HepG2 (cell line): ENCODE measurements around the gene TRMT1. TPM values are rescaled to one million over a fixed set of nuclear protein-coding genes. Genes with fewer than 3 reads are reported as not detected.

ENCODE experiments used
- ATF7 ChIP-seq, 2 experiments: fragments of 450-650 bp in 1 of 2; sonication (generic) in 1 of 2; formaldehyde crosslinking in 1 of 2; IDR thresholded peaks; 2 replicates each; pipeline versions ENCODE4 v1.4.0 to v1.6.1; 2016 to 2020; ENCODE audit warnings: antibody characterized with exemption in 1 of 2, mild to moderate bottlenecking in 1 of 2, missing genetic modification reagents in 1 of 2
- DR1 ChIP-seq: sonication (generic); formaldehyde crosslinking; IDR thresholded peaks from 2 replicates; pipeline ENCODE4 v1.8.0; 2021; ENCODE audit warnings: mild to moderate bottlenecking, missing genetic modification reagents, inconsistent platforms
- HNF1A ChIP-seq, 2 experiments: sonication (generic) in 1 of 2; formaldehyde crosslinking in 1 of 2; IDR thresholded peaks; 2 replicates each; pipeline versions ENCODE4 v1.4.0 to v1.6.1; 2016 to 2020; ENCODE audit warnings: borderline replicate concordance in 1 of 2, low read depth in 1 of 2, mild to moderate bottlenecking in 1 of 2, missing genetic modification reagents in 1 of 2
- IRF2 ChIP-seq: IDR thresholded peaks from 2 replicates; pipeline ENCODE4 v1.6.1; 2018; ENCODE audit warnings: missing genetic modification reagents, missing compliant biosample characterization
- MIER2 ChIP-seq: IDR thresholded peaks from 2 replicates; pipeline ENCODE4 v1.6.1; 2016; ENCODE audit warnings: missing biosample characterization, missing genetic modification reagents
- MLXIP ChIP-seq: sonication (generic); formaldehyde crosslinking; IDR thresholded peaks from 2 replicates; pipeline ENCODE4 v1.9.0; 2021; ENCODE audit warnings: missing genetic modification reagents, borderline replicate concordance
- PAWR ChIP-seq: sonication (generic); formaldehyde crosslinking; IDR thresholded peaks from 2 replicates; pipeline ENCODE4 v1.4.0; 2020; ENCODE audit warnings: missing genetic modification reagents, mild to moderate bottlenecking, borderline replicate concordance
- POLR2AphosphoS5 ChIP-seq: IDR thresholded peaks from 2 replicates; pipeline ENCODE4 v1.6.1; 2012; ENCODE audit warnings: low read depth, low read length
- RNF219 ChIP-seq: sonication (generic); formaldehyde crosslinking; IDR thresholded peaks from 2 replicates; pipeline ENCODE4 v1.5.0; 2020; ENCODE audit warnings: mild to moderate bottlenecking, missing genetic modification reagents
- ZBTB39 ChIP-seq: sonication (generic); formaldehyde crosslinking; IDR thresholded peaks from 2 replicates; pipeline ENCODE4 v1.5.0; 2020; ENCODE audit warnings: missing genetic modification reagents
- polyA plus RNA-seq, 8 experiments: library from polyadenylated mRNA; depleted of rRNA in 3 of 8; stranded (reverse) in 7 of 8; unstranded in 1 of 8; fragments of >200 nt; fragmentation: Illumina TruSeq in 4 of 8; extraction: Trizol in 4 of 8; gene quantifications; 2 replicates each; pipeline versions ENCODE4 v1.2.1 to v1.2.3, GENCODE V29; 2011 to 2016; ENCODE audit warnings: low read depth in 4 of 8, missing spikeins in 1 of 8, mixed read lengths in 1 of 8; ENCODE audit not compliant: insufficient read depth in 1 of 8
- total RNA-seq, 5 experiments: library from RNA; depleted of rRNA; stranded (reverse); fragments of >200 nt; fragmentation: Illumina TruSeq; extraction: Trizol; gene quantifications; 2 replicates each; pipeline ENCODE4 v1.2.3, GENCODE V29; 2016; ENCODE audit warnings: low read depth in 1 of 5

Gene TRMT1
- total and polyA plus RNA-seq, 2 of the 13 experiments (the other 11 are each of a cell fraction or from before 2014, with no cell fraction given): 35.5 to 44.1 TPM

GRCh38 chr19:13155472-13156359 lies 39.2 kb upstream of the TRMT1 start (continued):
- no peak for TF ChIP-seq RNF219
- TF ChIP-seq MIER2 (CRISPR knock-in tag): no peak
- TF ChIP-seq ATF7 (IDR thresholded peaks at IDR 0.05): no peak
- no peak for TF ChIP-seq ATF7 (CRISPR knock-in tag; IDR thresholded peaks at IDR 0.05)
- no peak for TF ChIP-seq PAWR (CRISPR knock-in tag)
- TF ChIP-seq MLXIP (CRISPR knock-in tag): no peak
- peak; percentile 25 for TF ChIP-seq POLR2AphosphoS5
- TF ChIP-seq ZBTB39 (CRISPR knock-in tag): no peak
- TF ChIP-seq IRF2 (CRISPR knock-in tag): peak; percentile 39; the same call in 1 of the 2 replicates
- no peak for TF ChIP-seq DR1 (CRISPR knock-in tag)
- no peak for TF ChIP-seq HNF1A (IDR thresholded peaks at IDR 0.05; ENCODE audit: low read depth)
- TF ChIP-seq HNF1A (CRISPR knock-in tag; IDR thresholded peaks at IDR 0.05; ENCODE audit: borderline replicate concordance): no peak
